ACC112 (cell line): ENCODE results near the gene CFAP300.

ENCODE experiments used
- H2AFZ ChIP-seq: fragments of 200-600 bp; sonication (generic); one replicate; pipeline ENCODE4 v1.6.0; 2017; ENCODE audit warnings: antibody characterized with exemption, low read length; ENCODE audit not compliant: unreplicated experiment
- H3K27ac ChIP-seq: fragments of 200-600 bp; sonication (generic); 2 replicates; pipeline ENCODE4 v1.5.1; 2014; ENCODE audit warnings: low read depth, mild to moderate bottlenecking, antibody characterized with exemption, low read length, moderate library complexity
- H3K27me3 ChIP-seq: fragments of 200-600 bp; sonication (generic); 2 replicates; pipeline ENCODE4 v1.6.1; 2014; ENCODE audit warnings: mild to moderate bottlenecking, antibody characterized with exemption, low read length, moderate library complexity, mixed read lengths; ENCODE audit not compliant: insufficient read depth
- H3K36me3 ChIP-seq: fragments of 200-600 bp; sonication (generic); 2 replicates; pipeline ENCODE4 v1.6.1; 2016; ENCODE audit warnings: mild to moderate bottlenecking, antibody characterized with exemption, low read length, moderate library complexity, mixed read lengths; ENCODE audit not compliant: insufficient read depth
- H3K4me1 ChIP-seq: fragments of 200-600 bp; sonication (generic); one replicate; pipeline ENCODE4 v1.6.1; 2016; ENCODE audit warnings: low read length, mixed read lengths; ENCODE audit not compliant: insufficient read depth, unreplicated experiment, control insufficient read depth
- H3K4me3 ChIP-seq: fragments of 200-600 bp; sonication (generic); 2 replicates; pipeline ENCODE4 v1.5.1; 2014; ENCODE audit warnings: mild to moderate bottlenecking, low read depth, low read length
- H3K79me2 ChIP-seq: fragments of 200-600 bp; sonication (generic); one replicate; pipeline ENCODE4 v1.6.0; 2016; ENCODE audit warnings: low read length; ENCODE audit not compliant: control insufficient read depth, unreplicated experiment, insufficient read depth

Gene CFAP300

GRCh38 chr11:102047305-102047924 lies at the start of gene CFAP300:
Gene CFAP300 (plus strand): TSS chr11:102047437. CDS start chr11:102047471, 34 bp downstream.
- H3K4me3 ChIP-seq, result peak within 1 kb of the TSS; percentile 80
- H3K27ac ChIP-seq, result peak within 1 kb of the TSS; percentile 84
- peaks cover 6% of the 10 kb centered on the region for H3K4me1 ChIP-seq
- H3K27me3 ChIP-seq, result no peaks in the 10 kb centered on the region
- peaks cover 2% of the 10 kb centered on the region for H3K79me2 ChIP-seq
- peak within 1 kb of the TSS; percentile 40 for H2AFZ ChIP-seq
- no peaks in the 10 kb centered on the region for H3K36me3 ChIP-seq

- H3K4me3 ChIP-seq, result no peak overlapping the region
- H3K27ac ChIP-seq, result no peak overlapping the region
- H3K4me1 ChIP-seq, result no peaks in the 10 kb centered on the region
- H3K79me2 ChIP-seq, result no peaks in the 10 kb centered on the region
- H3K27me3 ChIP-seq, result no peaks in the 10 kb centered on the region
- H3K36me3 ChIP-seq, result no peaks in the 10 kb centered on the region
- H2AFZ ChIP-seq, result no peak overlapping the region
Observed at GRCh38 chr11:102001657-102002338, 45.4 kb upstream of the CFAP300 start.

- Histone ChIP-seq H2AFZ (no peak overlapping the region), H3K79me2 (no peaks in the 10 kb centered on the region), H3K27me3 (no peaks in the 10 kb centered on the region), H3K4me1 (peaks cover 10% of the 10 kb centered on the region), H3K36me3 (no peaks in the 10 kb centered on the region), H3K4me3 (no peak overlapping the region), H3K27ac (no peak overlapping the region)
Observed at GRCh38 chr11:102004220-102004619, 43.0 kb upstream of the CFAP300 start.

GRCh38 chr11:102005306-102005705 lies 41.9 kb upstream of the CFAP300 start:
- peaks cover 17% of the 10 kb centered on the region for H3K4me1 ChIP-seq
- no peak overlapping the region for H2AFZ ChIP-seq
- no peaks in the 10 kb centered on the region for H3K27me3 ChIP-seq
- H3K27ac ChIP-seq, result no peak overlapping the region
- H3K4me3 ChIP-seq, result no peak overlapping the region
- no peaks in the 10 kb centered on the region for H3K79me2 ChIP-seq
- no peaks in the 10 kb centered on the region for H3K36me3 ChIP-seq

GRCh38 chr11:102006835-102007566 lies 40.2 kb upstream of the CFAP300 start:
- Histone ChIP-seq H2AFZ (peak overlapping the region; percentile 16), H3K27ac (no peak overlapping the region), H3K4me1 (peaks cover 31% of the 10 kb centered on the region), H3K27me3 (no peaks in the 10 kb centered on the region), H3K36me3 (no peaks in the 10 kb centered on the region), H3K4me3 (no peak overlapping the region), H3K79me2 (no peaks in the 10 kb centered on the region)

GRCh38 chr11:102007567-102008437 lies 39.4 kb upstream of the CFAP300 start:
- H3K27me3 ChIP-seq, result no peaks in the 10 kb centered on the region
- H3K36me3 ChIP-seq, result no peaks in the 10 kb centered on the region
- peak overlapping the region; percentile 40 for H2AFZ ChIP-seq
- H3K79me2 ChIP-seq, result no peaks in the 10 kb centered on the region
- no peak overlapping the region for H3K27ac ChIP-seq
- peaks cover 31% of the 10 kb centered on the region for H3K4me1 ChIP-seq
- peak overlapping the region; percentile 57 for H3K4me3 ChIP-seq

- H2AFZ ChIP-seq, result peak overlapping the region; percentile 19
- no peaks in the 10 kb centered on the region for H3K79me2 ChIP-seq
- no peaks in the 10 kb centered on the region for H3K36me3 ChIP-seq
- H3K4me3 ChIP-seq, result 0 out of 2 replicates have a peak overlapping the region, but pooled peaks have one; percentile 4
- peaks cover 31% of the 10 kb centered on the region for H3K4me1 ChIP-seq
- peak overlapping the region; percentile 25 for H3K27ac ChIP-seq
- H3K27me3 ChIP-seq, result no peaks in the 10 kb centered on the region
Observed at GRCh38 chr11:102010776-102011494, 36.3 kb upstream of the CFAP300 start.

- Histone ChIP-seq H3K36me3 (no peaks in the 10 kb centered on the region), H3K79me2 (no peaks in the 10 kb centered on the region), H3K4me1 (peaks cover 26% of the 10 kb centered on the region), H3K27ac (no peak overlapping the region), H3K27me3 (no peaks in the 10 kb centered on the region), H3K4me3 (no peak overlapping the region), H2AFZ (no peak overlapping the region)
Observed at GRCh38 chr11:102012946-102013345, 34.3 kb upstream of the CFAP300 start.

GRCh38 chr11:102014756-102015155 lies 32.5 kb upstream of the CFAP300 start:
- H3K4me3 ChIP-seq, result no peak overlapping the region
- no peak overlapping the region for H2AFZ ChIP-seq
- no peak overlapping the region for H3K27ac ChIP-seq
- peaks cover 20% of the 10 kb centered on the region for H3K4me1 ChIP-seq
- no peaks in the 10 kb centered on the region for H3K79me2 ChIP-seq
- no peaks in the 10 kb centered on the region for H3K27me3 ChIP-seq
- no peaks in the 10 kb centered on the region for H3K36me3 ChIP-seq

- Histone ChIP-seq H3K27me3 (no peaks in the 10 kb centered on the region), H3K79me2 (no peaks in the 10 kb centered on the region), H2AFZ (peak overlapping the region; percentile 15), H3K4me1 (no peaks in the 10 kb centered on the region), H3K27ac (no peak overlapping the region), H3K36me3 (no peaks in the 10 kb centered on the region), H3K4me3 (no peak overlapping the region)
Observed at GRCh38 chr11:102017026-102017425, 30.2 kb upstream of the CFAP300 start.
